ENCODE data around the gene PIM3. TPM values are rescaled to one million over a fixed set of nuclear protein-coding genes. Genes with fewer than 3 reads are reported as not detected.

Gene PIM3
- total and polyA plus RNA-seq, 4 donors: 11.0 to 74.9 (median 28.7) TPM

Small RNA genes within 50 kb of the gene (microRNA-seq; reads per million reads assigned to microRNA genes)
- gene MIR6821: 0 reads per million in 2 donors

Other genes with a start within 250 kb of the PIM3 start
- 10 to 100 TPM; 26.7 to 32.2 TPM for gene BRD1, start 132.9 kb upstream of the PIM3 start, total RNA-seq
- gene BRD1, start 132.9 kb upstream of the PIM3 start, polyA plus RNA-seq: 10 to 100 TPM in 1 of 2 donors, 1 to 10 TPM in 1; 7.6 to 21.6 TPM
- gene ZBED4, start 106.9 kb upstream of the PIM3 start, total RNA-seq: 1 to 10 TPM; 8.6 to 9.7 TPM
- gene ZBED4, start 106.9 kb upstream of the PIM3 start, polyA plus RNA-seq: 1 to 10 TPM; 1.3 to 1.9 TPM
- gene ALG12, start 42.3 kb upstream of the PIM3 start, total RNA-seq: 10 to 100 TPM; 13.7 to 18.7 TPM
- 10 to 100 TPM in 1 of 2 donors, 1 to 10 TPM in 1; 3.0 to 13.4 TPM for gene ALG12, start 42.3 kb upstream of the PIM3 start, polyA plus RNA-seq
- 10 to 100 TPM; 31.2 to 41.6 TPM for gene CRELD2, start 42.1 kb upstream of the PIM3 start, total RNA-seq
- gene CRELD2, start 42.1 kb upstream of the PIM3 start, polyA plus RNA-seq: 10 to 100 TPM; 12.6 to 43.5 TPM
- gene IL17REL, start 52.0 kb downstream of the PIM3 start, total RNA-seq: not detected
- gene IL17REL, start 52.0 kb downstream of the PIM3 start, polyA plus RNA-seq: under 1 TPM in 1 of 2 donors, not detected in 1; 0.05 TPM
- not detected for gene TTLL8, start 97.5 kb downstream of the PIM3 start, total RNA-seq
- gene TTLL8, start 97.5 kb downstream of the PIM3 start, polyA plus RNA-seq: not detected
- under 1 TPM; 0.16 to 0.39 TPM for gene MLC1, start 124.7 kb downstream of the PIM3 start, total RNA-seq
- 1 to 10 TPM in 1 of 2 donors, not detected in 1; 2.1 TPM for gene MLC1, start 124.7 kb downstream of the PIM3 start, polyA plus RNA-seq
- gene MOV10L1, start 129.2 kb downstream of the PIM3 start, total RNA-seq: 1 to 10 TPM in 1 of 2 donors, under 1 TPM in 1; 0.10 to 3.2 TPM
- gene MOV10L1, start 129.2 kb downstream of the PIM3 start, polyA plus RNA-seq: 1 to 10 TPM; 1.5 to 4.2 TPM
- 1 to 10 TPM in 1 of 2 donors, under 1 TPM in 1; 0.62 to 1.2 TPM for gene PANX2, start 210.0 kb downstream of the PIM3 start, total RNA-seq
- 1 to 10 TPM in 1 of 2 donors, under 1 TPM in 1; 0.97 to 1.4 TPM for gene PANX2, start 210.0 kb downstream of the PIM3 start, polyA plus RNA-seq
- gene TRABD, start 225.1 kb downstream of the PIM3 start, total RNA-seq: 10 to 100 TPM; 27.1 to 33.4 TPM
- gene TRABD, start 225.1 kb downstream of the PIM3 start, polyA plus RNA-seq: 10 to 100 TPM; 13.5 to 53.2 TPM
- 10 to 100 TPM; 14.2 to 21.6 TPM for gene SELENOO, start 240.2 kb downstream of the PIM3 start, total RNA-seq
- 100 to 1,000 TPM in 1 of 2 donors, 10 to 100 TPM in 1; 11.6 to 105 TPM for gene SELENOO, start 240.2 kb downstream of the PIM3 start, polyA plus RNA-seq

Measured in aorta (tissue), 4 donors.